Measurements from ENCODE around the gene COQ8A. TPM values are rescaled to one million over a fixed set of nuclear protein-coding genes. Genes with fewer than 3 reads are reported as not detected.

COQ8A gene
- total RNA-seq, 1 donor from 2014 or later = 13.8 TPM

GRCh38 chr1:226919587-226919986 is 20.5 kb upstream of the COQ8A start:
- Mint-ChIP-seq H3K27me3 (ENCODE audit: insufficient read depth, low read depth) (peaks cover 3% of the 10 kb centered on the region), H3K36me3 (peaks cover 5% of the 10 kb centered on the region), H3K4me3 (no peak overlapping the region), H3K27ac (no peak overlapping the region), H3K4me1 (peaks cover 3% of the 10 kb centered on the region), H3K9me3 (peaks cover 2% of the 10 kb centered on the region)
- H3K9me3 ChIP-seq (ENCODE audit: low read depth) = no peaks in the 10 kb centered on the region
- H3K4me2 ChIP-seq = no peak overlapping the region
- H2AFZ ChIP-seq (replicated peaks) = no peak overlapping the region
- H3K9ac ChIP-seq = no peak overlapping the region
- TF ChIP-seq CTCF (IDR thresholded peaks at IDR 0.05) (no peak), EZH2 (IDR thresholded peaks at IDR 0.05) (no peak)
- H3F3A ChIP-seq (ENCODE audit: low read depth) = no peaks in the 10 kb centered on the region
- no peaks in the 10 kb centered on the region for H3K4me1 ChIP-seq
- no peak for DNase-seq (ENCODE audit: low spot score)
- H3K79me2 ChIP-seq (ENCODE audit: low read depth) = no peaks in the 10 kb centered on the region
- no peaks in the 10 kb centered on the region for H3K36me3 ChIP-seq
- H4K20me1 ChIP-seq (ENCODE audit: low read depth) = no peaks in the 10 kb centered on the region
- H3K27me3 ChIP-seq = no peaks in the 10 kb centered on the region
- no peak overlapping the region for H3K4me3 ChIP-seq
- H3K27ac ChIP-seq = no peak overlapping the region

- TF ChIP-seq CTCF (IDR thresholded peaks at IDR 0.05) (no peak), EZH2phosphoT487 (IDR thresholded peaks at IDR 0.05) (no peak), EZH2 (IDR thresholded peaks at IDR 0.05) (no peak)
- no peaks in the 10 kb centered on the region for H3F3A ChIP-seq (ENCODE audit: low read depth)
- H3K27ac Mint-ChIP-seq = no peak overlapping the region
- peaks cover 2% of the 10 kb centered on the region for H3K9me3 Mint-ChIP-seq
- H3K9ac ChIP-seq = no peak overlapping the region
- H3K9me3 ChIP-seq (ENCODE audit: low read depth) = no peaks in the 10 kb centered on the region
- no peak overlapping the region for H3K4me3 ChIP-seq
- H3K4me1 ChIP-seq = no peaks in the 10 kb centered on the region
- H3K27ac ChIP-seq = no peak overlapping the region
- H3K36me3 ChIP-seq = no peaks in the 10 kb centered on the region
- no peak overlapping the region for H2AFZ ChIP-seq (replicated peaks)
- no peaks in the 10 kb centered on the region for H3K27me3 ChIP-seq
- H3K4me1 Mint-ChIP-seq = peaks cover 3% of the 10 kb centered on the region
- peaks cover 3% of the 10 kb centered on the region for H3K27me3 Mint-ChIP-seq (ENCODE audit: insufficient read depth, low read depth)
- no peak overlapping the region for H3K4me3 Mint-ChIP-seq
- no peaks in the 10 kb centered on the region for H4K20me1 ChIP-seq (ENCODE audit: low read depth)
- no peak overlapping the region for H3K4me2 ChIP-seq
- DNase-seq (ENCODE audit: low spot score) = no peak
- no peaks in the 10 kb centered on the region for H3K79me2 ChIP-seq (ENCODE audit: low read depth)
- H3K36me3 Mint-ChIP-seq = peaks cover 5% of the 10 kb centered on the region
Observed at GRCh38 chr1:226919995-226920394, 20.1 kb upstream of the COQ8A start.

- Mint-ChIP-seq H3K9me3 (peaks cover 2% of the 10 kb centered on the region), H3K27me3 (ENCODE audit: insufficient read depth, low read depth) (peaks cover 3% of the 10 kb centered on the region), H3K36me3 (peaks cover 5% of the 10 kb centered on the region), H3K27ac (no peak overlapping the region), H3K4me1 (peaks cover 3% of the 10 kb centered on the region), H3K4me3 (no peak overlapping the region)
- Histone ChIP-seq H3K27me3 (no peaks in the 10 kb centered on the region), H3K9me3 (ENCODE audit: low read depth) (no peaks in the 10 kb centered on the region), H3K4me1 (no peaks in the 10 kb centered on the region), H3K27ac (no peak overlapping the region), H3K4me3 (no peak overlapping the region), H4K20me1 (ENCODE audit: low read depth) (no peaks in the 10 kb centered on the region), H3F3A (ENCODE audit: low read depth) (no peaks in the 10 kb centered on the region), H3K9ac (no peak overlapping the region), H3K4me2 (no peak overlapping the region), H3K79me2 (ENCODE audit: low read depth) (no peaks in the 10 kb centered on the region), H3K36me3 (no peaks in the 10 kb centered on the region), H2AFZ (replicated peaks) (no peak overlapping the region)
- DNase-seq (ENCODE audit: low spot score) = no peak
- no peak for TF ChIP-seq CTCF (IDR thresholded peaks at IDR 0.05)
- no peak for TF ChIP-seq EZH2 (IDR thresholded peaks at IDR 0.05)
- no peak for TF ChIP-seq EZH2phosphoT487 (IDR thresholded peaks at IDR 0.05)
Observed at GRCh38 chr1:226920446-226920894, 19.6 kb upstream of the COQ8A start.
